HepG2 (cell line): Measurements from ENCODE around the gene TRMU. TPM values are rescaled to one million over a fixed set of nuclear protein-coding genes. Genes with fewer than 3 reads are reported as not detected.

Experiments used
- ARID3A ChIP-seq: IDR thresholded peaks from 2 replicates; pipeline ENCODE4 v1.6.1; 2012; ENCODE audit warnings: low read depth, low read length, improper control_type of control experiment
- CCDC6 ChIP-seq: sonication (generic); formaldehyde crosslinking; IDR thresholded peaks from 2 replicates; pipeline ENCODE4 v1.8.1; 2022; ENCODE audit warnings: mild to moderate bottlenecking, missing genetic modification reagents, moderate library complexity
- HES4 ChIP-seq: sonication (generic); formaldehyde crosslinking; IDR thresholded peaks from 2 replicates; pipeline ENCODE4 v1.9.0; 2021; ENCODE audit warnings: mild to moderate bottlenecking, missing genetic modification reagents, borderline replicate concordance
- HOXD1 ChIP-seq: sonication (generic); formaldehyde crosslinking; IDR thresholded peaks from 2 replicates; pipeline ENCODE4 v1.5.0; 2020; ENCODE audit warnings: missing genetic modification reagents
- KDM3A ChIP-seq: IDR thresholded peaks from 2 replicates; pipeline ENCODE4 v1.6.1; 2018; ENCODE audit warnings: low read depth, missing compliant biosample characterization
- MATR3 ChIP-seq: sonication (generic); formaldehyde crosslinking; IDR thresholded peaks from 2 replicates; pipeline ENCODE4 v1.4.0; 2020; ENCODE audit warnings: missing genetic modification reagents
- MTF1 ChIP-seq: sonication (generic); formaldehyde crosslinking; IDR thresholded peaks from 2 replicates; pipeline ENCODE4 v1.5.0; 2020; ENCODE audit warnings: missing genetic modification reagents
- NONO ChIP-seq, 2 experiments: fragments of 450-650 bp in 1 of 2; sonication (generic) in 1 of 2; formaldehyde crosslinking in 1 of 2; IDR thresholded peaks in 1 of 2; conservative IDR thresholded peaks in 1 of 2; 2 replicates each; pipeline versions ENCODE4 v1.6.1 to v1.8.0; 2017 to 2022; ENCODE audit warnings: mild to moderate bottlenecking in 1 of 2, missing genetic modification reagents in 1 of 2, moderate library complexity in 1 of 2
- NR1H2 ChIP-seq: sonication (generic); formaldehyde crosslinking; IDR thresholded peaks from 2 replicates; pipeline ENCODE4 v1.8.1; 2022; ENCODE audit warnings: low read depth, missing genetic modification reagents, borderline replicate concordance
- RORA ChIP-seq: sonication (generic); formaldehyde crosslinking; IDR thresholded peaks from 2 replicates; pipeline ENCODE4 v1.5.0; 2020; ENCODE audit warnings: mild to moderate bottlenecking, missing genetic modification reagents, moderate library complexity
- SCMH1 ChIP-seq: sonication (generic); formaldehyde crosslinking; IDR thresholded peaks from 2 replicates; pipeline ENCODE4 v1.9.0; 2021; ENCODE audit warnings: missing genetic modification reagents, mild to moderate bottlenecking, borderline replicate concordance
- SRY ChIP-seq: sonication (generic); formaldehyde crosslinking; IDR thresholded peaks from 2 replicates; pipeline ENCODE4 v1.8.0; 2022; ENCODE audit warnings: mild to moderate bottlenecking, missing genetic modification reagents
- ZBTB4 ChIP-seq: sonication (generic); formaldehyde crosslinking; IDR thresholded peaks from 2 replicates; pipeline ENCODE4 v1.4.0; 2020; ENCODE audit warnings: missing genetic modification reagents, mild to moderate bottlenecking, borderline replicate concordance
- ZEB1 ChIP-seq: IDR thresholded peaks from 2 replicates; pipeline ENCODE4 v1.6.1; 2012; ENCODE audit warnings: mild to moderate bottlenecking, low read depth, inconsistent platforms; ENCODE audit not compliant: insufficient replicate concordance
- ZNF850 ChIP-seq: sonication (generic); formaldehyde crosslinking; conservative IDR thresholded peaks from 2 replicates; pipeline ENCODE4 v1.9.0; 2021; ENCODE audit warnings: mild to moderate bottlenecking, missing genetic modification reagents
- polyA plus RNA-seq, 8 experiments: library from polyadenylated mRNA; depleted of rRNA in 3 of 8; stranded (reverse) in 7 of 8; unstranded in 1 of 8; fragments of >200 nt; fragmentation: Illumina TruSeq in 4 of 8; extraction: Trizol in 4 of 8; gene quantifications; 2 replicates each; pipeline versions ENCODE4 v1.2.1 to v1.2.3, GENCODE V29; 2011 to 2016; ENCODE audit warnings: low read depth in 4 of 8, missing spikeins in 1 of 8, mixed read lengths in 1 of 8; ENCODE audit not compliant: insufficient read depth in 1 of 8
- total RNA-seq, 5 experiments: library from RNA; depleted of rRNA; stranded (reverse); fragments of >200 nt; fragmentation: Illumina TruSeq; extraction: Trizol; gene quantifications; 2 replicates each; pipeline ENCODE4 v1.2.3, GENCODE V29; 2016; ENCODE audit warnings: low read depth in 1 of 5
- TF ChIP-seq, protein P1 (sequence below), 2 experiments: sonication (generic) in 1 of 2; formaldehyde crosslinking in 1 of 2; IDR thresholded peaks; 2 replicates each; pipeline versions ENCODE4 v1.6.1 to v1.9.0; 2014 to 2022; ENCODE audit warnings: antibody characterized with exemption in 1 of 2, borderline replicate concordance in 1 of 2, inconsistent platforms in 1 of 2, low read depth in 1 of 2, missing genetic modification reagents in 1 of 2

Gene TRMU
- total and polyA plus RNA-seq, 2 of the 13 experiments (the other 11 are each of a cell fraction or from before 2014, with no cell fraction given): 31.0 to 50.2 TPM

DNA sequence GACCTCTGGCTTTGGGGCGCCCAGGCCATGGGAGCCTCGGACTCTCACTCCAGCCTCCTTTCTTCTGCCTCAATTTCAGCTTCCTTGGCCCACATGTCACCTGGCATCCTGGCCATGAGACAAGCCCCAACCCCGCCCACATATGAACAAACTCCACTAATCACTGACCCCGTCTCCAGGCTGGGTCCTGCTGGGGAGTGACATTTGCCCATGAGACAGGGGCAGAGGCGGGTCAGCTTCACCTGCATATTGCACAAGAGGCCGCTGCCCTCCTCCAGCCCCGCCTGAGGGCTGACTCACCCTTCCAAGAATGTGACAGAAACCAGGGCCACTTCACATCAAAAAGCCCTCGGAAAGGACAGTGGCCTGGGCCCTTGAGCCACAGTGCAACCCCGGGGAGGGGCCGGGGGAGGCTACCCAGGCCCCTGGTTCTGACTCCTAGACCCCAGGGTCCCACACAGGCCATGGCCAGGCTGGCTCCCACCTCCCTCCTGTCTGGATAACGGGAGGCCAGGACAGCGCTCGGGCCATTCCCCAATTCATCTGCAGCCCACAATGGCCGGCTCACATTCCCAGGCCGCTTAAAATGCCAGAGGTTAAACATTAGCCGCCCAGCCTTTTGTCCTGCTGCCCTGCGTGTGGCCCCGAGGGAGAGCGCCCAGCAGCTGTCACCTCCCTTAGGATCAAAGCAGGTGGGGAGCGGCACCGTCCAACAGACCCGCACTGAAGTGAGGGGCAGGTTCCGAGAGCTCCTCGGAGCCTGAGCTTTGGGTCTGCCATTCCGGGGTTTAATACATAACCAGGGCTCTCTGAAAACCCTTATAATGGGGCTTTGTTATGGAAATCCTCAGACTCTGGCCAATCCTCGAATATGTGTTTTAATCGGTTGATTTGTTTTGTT lies 42.3 kb downstream of the TRMU start (continued):
- TF ChIP-seq ZBTB4 (CRISPR knock-in tag) (peak; percentile 91; the same call in 1 of the 2 replicates), CCDC6 (CRISPR knock-in tag) (peak; percentile 64), HES4 (no peak), MATR3 (CRISPR knock-in tag) (no peak), ZEB1 (peak; percentile 91), SRY (CRISPR knock-in tag) (no peak), NR1H2 (no peak), SCMH1 (no peak), MTF1 (CRISPR knock-in tag) (no peak), ZNF850 (no peak), HOXD1 (no peak), ARID3A (peak; percentile 25; the same call in 1 of the 2 replicates), RORA (CRISPR knock-in tag) (no peak), NONO (IDR thresholded peaks at IDR 0.05) (no peak), NONO (CRISPR knock-in tag; conservative IDR thresholded peaks at IDR 0.05) (peak; percentile 63), KDM3A (peak; percentile 69)
- TF ChIP-seq, protein P1, sequence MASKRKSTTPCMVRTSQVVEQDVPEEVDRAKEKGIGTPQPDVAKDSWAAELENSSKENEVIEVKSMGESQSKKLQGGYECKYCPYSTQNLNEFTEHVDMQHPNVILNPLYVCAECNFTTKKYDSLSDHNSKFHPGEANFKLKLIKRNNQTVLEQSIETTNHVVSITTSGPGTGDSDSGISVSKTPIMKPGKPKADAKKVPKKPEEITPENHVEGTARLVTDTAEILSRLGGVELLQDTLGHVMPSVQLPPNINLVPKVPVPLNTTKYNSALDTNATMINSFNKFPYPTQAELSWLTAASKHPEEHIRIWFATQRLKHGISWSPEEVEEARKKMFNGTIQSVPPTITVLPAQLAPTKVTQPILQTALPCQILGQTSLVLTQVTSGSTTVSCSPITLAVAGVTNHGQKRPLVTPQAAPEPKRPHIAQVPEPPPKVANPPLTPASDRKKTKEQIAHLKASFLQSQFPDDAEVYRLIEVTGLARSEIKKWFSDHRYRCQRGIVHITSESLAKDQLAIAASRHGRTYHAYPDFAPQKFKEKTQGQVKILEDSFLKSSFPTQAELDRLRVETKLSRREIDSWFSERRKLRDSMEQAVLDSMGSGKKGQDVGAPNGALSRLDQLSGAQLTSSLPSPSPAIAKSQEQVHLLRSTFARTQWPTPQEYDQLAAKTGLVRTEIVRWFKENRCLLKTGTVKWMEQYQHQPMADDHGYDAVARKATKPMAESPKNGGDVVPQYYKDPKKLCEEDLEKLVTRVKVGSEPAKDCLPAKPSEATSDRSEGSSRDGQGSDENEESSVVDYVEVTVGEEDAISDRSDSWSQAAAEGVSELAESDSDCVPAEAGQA (IDR thresholded peaks at IDR 0.05; ENCODE audit: low read depth): no peak; the same call in 1 of the 2 replicates
- TF ChIP-seq, protein P1 (CRISPR knock-in tag; IDR thresholded peaks at IDR 0.05; ENCODE audit: borderline replicate concordance): no peak
